GM23338 (cell line): ENCODE data around the gene SYNE2.

Experiments used
- CREB1 ChIP-seq: fragments of 250-450 bp; sonication (Bioruptor Pico); IDR thresholded peaks from 2 replicates; pipeline ENCODE4 v1.5.0; 2020; ENCODE audit warnings: low read depth, mild to moderate bottlenecking, moderate library complexity
- CTCF ChIP-seq, 2 experiments: fragments of 200-600 bp in 1 of 2; sonication (generic) in 1 of 2; conservative IDR thresholded peaks; 2 replicates each; pipeline versions ENCODE4 v1.5.1 to v1.6.1; 2016 to 2017; ENCODE audit warnings: antibody characterized with exemption in 2 of 2, low read depth in 2 of 2, mild to moderate bottlenecking in 2 of 2, moderate library complexity in 1 of 2
- ETS1 ChIP-seq: IDR thresholded peaks from 2 replicates; pipeline ENCODE4 v1.6.1; 2016; ENCODE audit warnings: antibody characterized with exemption
- EZH2 ChIP-seq: fragments of 200-600 bp; sonication (generic); IDR thresholded peaks from one replicate; pipeline ENCODE4 v1.8.0; 2017; ENCODE audit warnings: antibody characterized with exemption, mild to moderate bottlenecking, low read depth; ENCODE audit not compliant: unreplicated experiment
- EZH2phosphoT487 ChIP-seq: fragments of 200-600 bp; sonication (generic); IDR thresholded peaks from one replicate; pipeline ENCODE4 v1.8.1; 2018; ENCODE audit warnings: antibody characterized with exemption; ENCODE audit not compliant: unreplicated experiment
- NANOG ChIP-seq: IDR thresholded peaks from 2 replicates; pipeline ENCODE4 v1.6.1; 2016; ENCODE audit warnings: antibody characterized with exemption, borderline replicate concordance
- POLR2AphosphoS5 ChIP-seq: IDR thresholded peaks from 2 replicates; pipeline ENCODE4 v1.6.1; 2016; ENCODE audit warnings: antibody characterized with exemption, low read depth
- REST ChIP-seq: IDR thresholded peaks from one replicate; pipeline ENCODE4 v1.6.1; 2018; ENCODE audit warnings: antibody characterized with exemption; ENCODE audit not compliant: unreplicated experiment
- STAT1 ChIP-seq: IDR thresholded peaks from one replicate; pipeline ENCODE4 v1.6.1; 2016; ENCODE audit warnings: antibody characterized with exemption; ENCODE audit not compliant: unreplicated experiment
- ZNF114 ChIP-seq: fragments of 250-450 bp; sonication (Bioruptor Pico); IDR thresholded peaks from 2 replicates; pipeline ENCODE4 v1.5.0; 2020; ENCODE audit warnings: mild to moderate bottlenecking, moderate library complexity
- ZNF331 ChIP-seq: fragments of 250-450 bp; sonication (Bioruptor Pico); IDR thresholded peaks from 2 replicates; pipeline ENCODE4 v1.5.0; 2020; ENCODE audit warnings: low read depth, mild to moderate bottlenecking, moderate library complexity

DNA sequence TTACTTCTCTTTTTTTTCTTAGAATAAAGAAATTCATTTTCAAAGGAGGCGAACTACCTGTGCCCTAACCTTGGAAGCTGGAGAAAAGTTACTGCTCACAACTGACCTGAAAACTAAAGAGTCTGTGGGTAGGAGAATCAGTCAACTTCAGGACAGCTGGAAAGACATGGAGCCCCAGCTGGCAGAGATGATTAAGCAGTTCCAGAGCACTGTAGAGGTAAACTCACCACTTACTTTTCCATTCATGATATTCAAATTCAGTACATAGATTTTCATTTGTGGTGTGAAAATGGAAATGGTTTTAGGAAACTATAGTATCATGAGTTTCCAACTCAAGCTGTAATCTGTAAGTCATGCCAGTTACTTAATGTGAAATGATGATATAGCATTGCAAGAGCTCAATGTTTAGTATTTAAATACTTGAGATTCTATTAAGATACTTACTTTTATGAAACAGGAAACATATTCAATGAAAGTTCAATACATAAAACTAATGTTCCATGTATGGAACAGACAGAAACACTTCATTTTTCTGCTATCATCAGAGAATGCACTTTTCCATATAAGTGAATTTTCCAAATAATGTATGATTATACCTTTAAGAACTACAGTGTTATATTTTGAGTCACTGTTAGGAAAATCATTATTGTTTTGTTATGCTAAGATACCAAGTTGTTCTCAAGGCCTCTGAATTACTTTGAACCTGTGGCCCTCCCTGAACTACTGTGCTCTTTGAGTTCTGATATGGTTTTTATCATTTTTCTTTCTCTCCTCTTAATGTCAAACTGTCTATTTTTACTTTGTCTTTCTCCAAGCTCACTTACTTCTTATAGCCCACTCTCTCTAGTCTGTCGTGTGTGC lies 322.3 kb downstream of the SYNE2 start:
- TF ChIP-seq CTCF (conservative IDR thresholded peaks at IDR 0.05; ENCODE audit: low read depth in 2 of 2) (no peak), POLR2AphosphoS5 (no peak), EZH2 (no peak), EZH2phosphoT487 (no peak), REST (no peak), ZNF114 (CRISPR knock-in tag) (no peak), ETS1 (no peak), CREB1 (CRISPR knock-in tag) (no peak), ZNF331 (no peak), STAT1 (no peak), NANOG (no peak)
